Ecto neural progenitor cell (in vitro differentiated cells): ENCODE results near the gene CCNYL1.
A peak's percentile ranks its signal among the peaks of the same experiment; 100 is the strongest.
"Not testable (repeated sequence)": the region's sequence is repeated elsewhere in the genome, so short reads cannot be mapped to it uniquely, and the experiment has no call there.

Source experiments
- DNase-seq: peaks from one replicate; pipeline ENCODE4 v3.0.0-alpha.2; 2018; ENCODE audit warnings: low spot score

The CCNYL1 gene

GRCh38 chr2:207710814-207711740 is at the start of gene CCNYL1:
Gene CCNYL1 (plus strand): TSS chr2:207711640. CDS start chr2:207711897, 257 bp downstream.
- peak; percentile 99 for DNase-seq

GRCh38 chr2:207662203-207662602 is 49.2 kb upstream of the CCNYL1 start:
- DNase-seq, result no peak

DNA sequence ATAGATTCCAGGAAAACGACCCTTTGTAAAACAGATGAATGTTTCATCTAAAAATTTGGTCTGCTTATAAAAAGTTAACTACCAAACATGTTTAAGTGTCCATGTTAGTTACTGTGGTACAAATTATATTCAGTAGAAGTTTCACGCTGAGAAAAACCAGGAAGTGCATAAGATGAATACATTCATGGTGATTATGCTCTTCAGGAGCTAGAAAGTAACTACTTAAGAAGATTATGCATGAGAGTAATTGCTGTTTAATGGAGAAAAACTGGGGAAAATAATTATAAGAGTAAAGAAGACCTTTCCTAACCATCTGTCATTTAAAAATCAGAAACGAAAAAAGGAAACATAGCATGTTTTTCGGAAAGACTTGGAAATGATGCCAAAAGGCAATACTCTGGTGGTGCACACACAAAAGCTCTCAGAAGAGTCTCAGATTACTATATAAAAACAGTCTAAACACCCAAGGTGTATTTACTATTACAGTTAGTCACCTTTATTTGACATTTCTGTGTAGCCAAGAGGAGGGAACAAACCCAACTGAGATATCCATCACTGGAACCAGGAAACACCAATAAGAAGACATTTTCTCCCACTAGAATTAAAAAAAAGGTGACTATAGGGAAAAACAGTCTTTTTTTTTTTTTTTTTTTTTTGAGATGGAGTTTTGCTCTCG is 47.4 kb upstream of the CCNYL1 start:
- no peak for DNase-seq

GRCh38 chr2:207670887-207671286 is 40.6 kb upstream of the CCNYL1 start:
- no peak for DNase-seq

DNA sequence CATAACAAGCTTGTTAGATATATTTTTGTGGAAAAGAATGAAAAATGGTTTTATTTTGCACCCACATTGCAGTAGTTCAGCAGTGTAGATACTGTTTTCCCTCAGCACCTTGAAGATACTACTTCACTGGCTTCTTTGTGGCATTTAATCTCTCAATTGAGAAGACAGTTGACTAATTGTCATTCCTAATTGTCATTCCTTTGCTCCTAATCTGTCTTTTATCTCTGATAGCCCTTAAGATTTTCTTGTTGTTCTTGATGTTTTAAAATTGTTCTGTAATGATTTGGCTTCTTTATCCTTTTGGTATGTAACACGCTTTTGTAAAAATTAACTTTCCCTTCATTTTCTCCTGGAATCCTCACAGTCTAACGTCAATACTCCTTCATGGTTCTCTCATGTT is 38.0 kb upstream of the CCNYL1 start:
- DNase-seq, result no peak

GRCh38 chr2:207674266-207674774 is 37.1 kb upstream of the CCNYL1 start:
- DNase-seq, result no peak

DNA sequence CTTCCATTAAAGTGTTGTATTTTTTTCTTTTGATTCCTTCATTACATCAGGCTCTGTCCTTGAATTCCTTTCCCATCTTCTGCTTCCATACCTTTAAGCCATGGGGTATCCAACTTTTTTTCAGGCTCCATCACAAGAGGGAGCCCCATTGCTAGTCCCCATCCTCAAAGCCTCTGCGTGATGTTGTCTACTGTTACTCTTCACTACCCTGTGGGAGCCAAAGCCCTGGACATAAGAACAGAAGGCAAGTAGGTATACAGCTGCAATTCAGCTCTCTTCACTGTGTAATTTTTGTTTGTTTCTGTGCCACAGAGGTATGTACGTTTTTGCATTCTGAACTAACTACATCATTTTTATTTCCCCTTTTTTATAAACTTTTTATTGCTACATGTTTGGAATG is 36.6 kb upstream of the CCNYL1 start:
- DNase-seq, result no peak

GRCh38 chr2:207676827-207677354 is 34.5 kb upstream of the CCNYL1 start:
- no peak for DNase-seq

GRCh38 chr2:207681431-207681830 is 30.0 kb upstream of the CCNYL1 start:
- DNase-seq, result peak; percentile 59

DNA sequence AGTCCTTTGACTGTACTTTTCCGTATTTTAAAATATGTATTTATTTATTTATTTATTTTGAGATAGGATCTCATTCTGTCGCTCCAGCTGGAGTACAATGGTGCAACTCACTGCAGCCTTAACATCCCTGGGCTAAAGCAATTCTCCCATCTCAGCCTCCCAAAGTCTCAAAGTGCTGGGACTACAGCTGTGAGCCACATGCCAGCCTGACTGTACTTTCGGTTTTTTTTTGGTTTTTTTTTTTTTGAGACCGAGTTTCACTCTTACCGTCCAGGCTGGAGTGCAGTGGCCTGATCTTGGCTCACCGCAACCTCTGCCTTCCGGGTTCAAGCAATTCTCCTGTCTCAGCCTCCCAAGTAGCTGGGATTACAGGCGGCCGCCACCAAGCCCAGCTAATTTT is 28.9 kb upstream of the CCNYL1 start:
- DNase-seq, result no peak

DNA sequence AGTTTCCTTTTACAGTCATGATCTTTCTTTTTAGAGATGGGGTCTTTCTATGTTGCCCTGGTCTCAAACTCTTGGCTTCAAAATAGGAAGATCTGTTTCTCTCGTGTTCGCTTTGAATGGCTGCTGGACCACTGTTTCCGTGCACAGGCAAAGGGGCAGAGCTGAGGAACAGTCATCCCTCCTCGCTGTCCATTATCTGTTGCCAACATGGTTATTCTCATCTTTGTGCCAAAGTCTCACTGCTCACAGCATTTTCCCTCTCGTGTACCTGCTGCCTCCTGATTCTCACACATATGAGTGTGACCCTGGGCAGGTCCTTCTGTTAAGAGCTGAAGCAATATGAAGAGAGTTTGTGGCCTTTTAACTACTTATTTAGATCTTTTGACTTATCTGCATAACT is 28.0 kb upstream of the CCNYL1 start:
- DNase-seq, result no peak

GRCh38 chr2:207683879-207684627 is 27.4 kb upstream of the CCNYL1 start:
- DNase-seq, result no peak

DNA sequence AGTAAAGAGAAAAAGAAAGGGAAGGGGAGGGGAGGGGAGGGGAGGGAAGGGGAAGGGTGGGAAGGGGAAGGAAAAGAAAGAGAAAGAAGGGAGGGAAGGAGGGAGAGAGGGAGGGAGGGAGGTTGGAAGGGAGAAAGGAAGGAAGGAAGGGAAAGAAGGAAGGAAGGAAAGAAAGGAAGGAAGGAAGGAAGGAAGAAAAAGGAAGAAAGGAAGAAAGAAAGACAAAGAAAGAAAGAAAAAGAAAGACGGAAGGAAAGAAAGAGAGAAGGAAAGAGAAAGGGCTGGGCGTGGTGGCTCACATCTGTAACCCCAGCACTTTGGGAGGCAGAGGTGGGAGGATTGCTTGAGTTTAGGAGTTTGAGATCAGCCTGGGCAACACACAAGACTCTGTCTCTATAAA is 24.6 kb upstream of the CCNYL1 start:
- DNase-seq, result no peak

DNA sequence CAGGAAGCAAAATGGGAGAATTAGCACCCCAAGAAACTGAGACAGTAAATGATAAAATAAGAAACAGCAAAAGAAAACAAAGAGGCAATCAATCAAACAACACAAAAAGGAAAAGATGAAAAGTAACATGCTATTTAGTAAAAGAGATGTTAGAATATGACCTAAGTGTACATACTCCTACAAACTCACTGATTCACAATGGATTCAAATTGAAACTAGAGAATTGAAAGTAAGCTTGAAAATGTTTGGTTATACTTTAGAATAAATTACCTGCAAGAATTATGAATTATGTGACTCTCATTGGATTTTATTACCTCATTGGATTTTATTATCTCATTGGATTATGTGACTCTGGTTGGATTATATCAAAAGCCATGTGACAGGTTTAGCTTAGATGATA is 22.8 kb upstream of the CCNYL1 start:
- DNase-seq, result no peak

GRCh38 chr2:207690845-207691461 is 20.5 kb upstream of the CCNYL1 start:
- DNase-seq, result not testable (repeated sequence)

DNA sequence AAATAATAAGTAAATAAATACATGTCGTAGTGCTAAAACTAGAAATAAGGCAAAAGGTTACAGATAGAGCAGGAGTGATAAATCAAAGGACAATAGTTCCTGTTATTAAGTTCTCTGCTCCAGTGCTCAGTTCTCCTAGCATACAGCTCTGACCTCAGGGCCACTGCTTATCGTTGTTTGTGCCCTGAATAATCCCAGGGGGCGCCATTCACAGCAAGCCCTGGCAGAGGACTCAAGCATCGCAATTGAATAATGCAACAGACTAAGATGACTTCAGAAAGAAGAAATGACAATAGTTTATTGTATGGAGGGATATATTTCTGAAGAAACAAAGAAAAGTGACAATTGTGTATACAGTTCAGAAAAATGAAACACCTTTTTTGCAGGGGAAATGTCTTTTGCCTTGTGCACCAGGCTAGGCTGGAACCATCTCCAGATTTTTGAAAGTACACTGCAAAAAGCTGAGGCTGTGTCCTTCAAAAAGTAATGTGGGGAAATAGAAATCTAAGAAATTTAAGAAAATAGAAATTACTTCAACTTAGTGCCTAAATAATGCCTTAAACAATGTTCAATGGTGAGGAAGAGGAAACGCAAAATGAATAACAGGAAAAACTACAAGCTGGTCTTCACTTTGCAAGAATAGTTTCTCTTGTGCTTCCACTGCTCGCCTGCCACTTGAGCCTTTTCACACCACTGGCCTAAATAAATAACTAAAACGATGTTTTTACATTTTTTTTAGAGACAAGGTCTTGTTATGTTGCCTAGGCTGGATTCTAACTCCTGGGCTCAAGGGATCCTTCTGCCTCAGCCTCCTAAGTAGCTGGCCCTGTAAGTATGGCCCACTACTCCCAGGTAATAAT is 19.0 kb upstream of the CCNYL1 start:
- DNase-seq, result no peak

DNA sequence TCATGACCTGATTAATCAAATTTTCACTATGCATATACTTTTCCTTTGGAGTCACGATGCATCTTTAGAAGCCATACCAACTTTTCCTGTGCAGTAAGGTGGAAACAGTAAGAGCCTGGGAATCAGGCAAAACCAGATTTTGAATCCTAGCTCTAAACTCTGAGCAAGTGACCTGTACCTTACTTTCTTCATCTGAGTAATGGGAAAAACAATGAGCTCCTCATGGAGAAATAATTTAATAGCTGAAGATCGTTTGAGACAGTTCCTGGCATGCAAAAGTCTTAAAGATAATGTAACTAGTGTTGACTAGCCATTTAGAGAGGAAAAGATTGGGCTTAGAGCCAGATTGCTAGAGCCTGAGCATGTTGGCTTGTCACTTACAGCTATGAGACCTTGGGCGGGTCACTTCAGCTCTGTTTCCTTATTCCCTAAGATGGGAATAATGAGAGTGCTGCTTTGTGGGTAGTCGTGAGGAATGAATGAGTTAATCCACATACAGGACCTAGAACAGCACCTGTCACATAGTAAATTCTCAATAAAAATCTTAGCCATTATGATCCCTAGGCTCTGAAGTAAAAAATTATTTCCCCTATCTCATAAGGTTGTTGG is 17.7 kb upstream of the CCNYL1 start:
- no peak for DNase-seq

DNA sequence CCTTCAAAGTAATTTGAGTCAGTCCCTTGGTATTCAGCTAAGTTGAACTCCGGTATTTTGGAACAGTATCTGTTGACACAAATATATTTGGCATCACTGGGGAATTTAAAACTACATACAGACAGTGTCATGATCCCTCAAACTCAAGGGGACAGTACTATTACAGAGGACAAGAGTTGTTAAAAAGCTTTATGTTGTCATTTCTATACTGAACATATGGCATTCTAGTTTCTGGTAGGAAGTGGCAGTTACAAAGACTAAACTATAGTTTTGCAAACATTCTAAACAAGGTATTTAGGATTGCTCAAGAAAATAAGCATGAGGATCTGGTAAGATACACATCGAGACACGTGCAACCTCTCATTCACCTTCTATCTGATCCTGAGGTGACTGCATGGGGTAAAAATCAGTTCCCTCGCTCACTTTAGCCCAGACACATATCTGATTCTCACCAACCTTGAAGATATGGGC is 16.6 kb upstream of the CCNYL1 start:
- no peak for DNase-seq

GRCh38 chr2:207695293-207695692 is 16.1 kb upstream of the CCNYL1 start:
- no peak for DNase-seq

DNA sequence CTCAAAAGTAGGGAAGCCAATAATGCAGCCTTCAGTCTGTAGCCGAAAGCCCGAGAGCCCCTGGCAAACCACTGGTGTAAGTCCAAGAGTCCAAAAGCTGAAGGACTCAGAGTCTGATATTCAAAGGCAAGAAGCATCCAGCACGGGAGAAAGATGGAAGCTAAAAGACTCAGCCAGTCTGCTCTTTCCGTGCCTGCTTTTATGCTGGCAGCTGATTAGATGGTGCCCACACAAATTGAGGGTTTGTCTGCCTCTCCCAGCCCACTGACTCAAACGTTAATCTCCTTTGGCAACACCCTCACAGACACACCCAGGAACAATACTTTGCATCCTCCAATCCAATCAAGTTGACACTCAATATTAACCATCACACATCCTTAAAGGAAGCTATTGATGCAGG is 14.5 kb upstream of the CCNYL1 start:
- not testable (repeated sequence) for DNase-seq
